ENCODE data around the gene MEIS1.

DNA sequence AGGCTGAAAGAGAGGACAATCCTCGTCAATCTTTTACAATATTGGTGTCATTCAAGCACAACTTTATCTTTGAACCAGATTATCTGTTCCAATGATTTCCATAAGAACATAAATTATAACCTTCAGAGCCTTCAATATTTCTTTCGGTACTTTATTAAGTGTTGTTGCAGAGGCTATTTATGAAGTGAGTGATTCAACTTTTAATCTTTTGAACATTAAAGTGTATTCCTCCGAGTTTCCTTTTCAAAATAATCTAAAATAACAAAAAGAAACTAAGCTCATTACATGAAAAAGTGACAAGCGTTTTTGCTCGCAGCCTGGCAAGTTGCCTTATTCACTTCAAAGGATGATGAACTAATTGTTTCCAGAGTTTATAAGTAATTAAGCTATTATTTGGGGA, 149.0 kb downstream of the MEIS1 start:
- TF ChIP-seq, protein P1, sequence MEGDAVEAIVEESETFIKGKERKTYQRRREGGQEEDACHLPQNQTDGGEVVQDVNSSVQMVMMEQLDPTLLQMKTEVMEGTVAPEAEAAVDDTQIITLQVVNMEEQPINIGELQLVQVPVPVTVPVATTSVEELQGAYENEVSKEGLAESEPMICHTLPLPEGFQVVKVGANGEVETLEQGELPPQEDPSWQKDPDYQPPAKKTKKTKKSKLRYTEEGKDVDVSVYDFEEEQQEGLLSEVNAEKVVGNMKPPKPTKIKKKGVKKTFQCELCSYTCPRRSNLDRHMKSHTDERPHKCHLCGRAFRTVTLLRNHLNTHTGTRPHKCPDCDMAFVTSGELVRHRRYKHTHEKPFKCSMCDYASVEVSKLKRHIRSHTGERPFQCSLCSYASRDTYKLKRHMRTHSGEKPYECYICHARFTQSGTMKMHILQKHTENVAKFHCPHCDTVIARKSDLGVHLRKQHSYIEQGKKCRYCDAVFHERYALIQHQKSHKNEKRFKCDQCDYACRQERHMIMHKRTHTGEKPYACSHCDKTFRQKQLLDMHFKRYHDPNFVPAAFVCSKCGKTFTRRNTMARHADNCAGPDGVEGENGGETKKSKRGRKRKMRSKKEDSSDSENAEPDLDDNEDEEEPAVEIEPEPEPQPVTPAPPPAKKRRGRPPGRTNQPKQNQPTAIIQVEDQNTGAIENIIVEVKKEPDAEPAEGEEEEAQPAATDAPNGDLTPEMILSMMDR (conservative IDR thresholded peaks at IDR 0.05; ENCODE audit: low read depth, low read length): no peak
- TF ChIP-seq EZH2 (IDR thresholded peaks at IDR 0.05; ENCODE audit: borderline replicate concordance, low read depth, low read length, poor library complexity, severe bottlenecking): no peak
